Activated B cell treated with CpG ODN at 0.5 μM for 24 hours (primary cell): ENCODE measurements around the gene FBXO21. TPM values are rescaled to one million over a fixed set of nuclear protein-coding genes. Genes with fewer than 3 reads are reported as not detected.

ENCODE experiments used
- ATAC-seq: fragments of 200-7000 bp; cut with Tn5 transposase; one replicate; pipeline ENCODE4 v1.10.0; 2021; ENCODE audit warnings: low read depth, mild to moderate bottlenecking, moderate library complexity
- CTCF ChIA-PET: fragments of 350-600 bp; sonication (Branson Sonifier 250); formaldehyde crosslinking; loops from one replicate; lab custom pipeline; 2021; ENCODE audit warnings: antibody characterized with exemption; lab: Charles Lee
- POLR2A ChIA-PET: fragments of 350-600 bp; sonication (Branson Sonifier 250); formaldehyde crosslinking; loops from one replicate; lab custom pipeline; 2021; ENCODE audit warnings: antibody characterized with exemption; lab: Charles Lee
- DNase-seq: peaks from one replicate; pipeline ENCODE4 v3.0.0; 2022
- H3K27ac Mint-ChIP-seq: one replicate; pipeline ENCODE4 v1.8.0; 2020; ENCODE audit warnings: mixed read lengths
- H3K27me3 Mint-ChIP-seq: one replicate; pipeline ENCODE4 v1.8.0; 2021; ENCODE audit warnings: mixed read lengths
- H3K36me3 Mint-ChIP-seq: one replicate; pipeline ENCODE4 v1.8.0; 2021; ENCODE audit warnings: low read depth, mixed read lengths
- H3K4me1 Mint-ChIP-seq: one replicate; pipeline ENCODE4 v1.8.0; 2021; ENCODE audit warnings: mixed read lengths
- H3K4me3 Mint-ChIP-seq: one replicate; pipeline ENCODE4 v1.8.0; 2020; ENCODE audit warnings: mild to moderate bottlenecking, mixed read lengths
- H3K9me3 Mint-ChIP-seq: one replicate; pipeline ENCODE4 v1.8.0; 2020; ENCODE audit warnings: mixed read lengths
- intact Hi-C: fragments of 100-400 bp; cut with micrococcal nuclease; formaldehyde crosslinking; loops from one replicate; pipeline ENCODE4 v1.15.1; 2024
- total RNA-seq: library from RNA; stranded (reverse); gene quantifications from 2 replicates; pipeline ENCODE4 v1.2.3, GENCODE V29; 2022
- TF ChIP-seq, protein P1 (sequence below): fragments of 200-600 bp; IDR thresholded peaks from one replicate; pipeline ENCODE4 v1.8.0; 2022; ENCODE audit warnings: antibody characterized with exemption, mild to moderate bottlenecking

Gene FBXO21
- total RNA-seq, 1 donor from 2014 or later = 41.5 TPM

GRCh38 chr12:117118838-117119591 is 71.3 kb downstream of the FBXO21 start:
- no peak overlapping the region for H3K27ac Mint-ChIP-seq
- H3K9me3 Mint-ChIP-seq = no peaks in the 10 kb centered on the region
- H3K4me1 Mint-ChIP-seq = no peaks in the 10 kb centered on the region
- no peaks in the 10 kb centered on the region for H3K36me3 Mint-ChIP-seq
- POLR2A ChIA-PET = interaction anchor here (1.0 kb wide), 1 partner anchor 93 kb away, joined by 4 read pairs; no protein-coding TSS in a partner anchor
- H3K27me3 Mint-ChIP-seq = no peaks in the 10 kb centered on the region
- intact Hi-C loops = loop anchor here (1.0 kb wide), 2 partner anchors 94 to 416 kb away; no protein-coding TSS in a partner anchor
- TF ChIP-seq, protein P1, sequence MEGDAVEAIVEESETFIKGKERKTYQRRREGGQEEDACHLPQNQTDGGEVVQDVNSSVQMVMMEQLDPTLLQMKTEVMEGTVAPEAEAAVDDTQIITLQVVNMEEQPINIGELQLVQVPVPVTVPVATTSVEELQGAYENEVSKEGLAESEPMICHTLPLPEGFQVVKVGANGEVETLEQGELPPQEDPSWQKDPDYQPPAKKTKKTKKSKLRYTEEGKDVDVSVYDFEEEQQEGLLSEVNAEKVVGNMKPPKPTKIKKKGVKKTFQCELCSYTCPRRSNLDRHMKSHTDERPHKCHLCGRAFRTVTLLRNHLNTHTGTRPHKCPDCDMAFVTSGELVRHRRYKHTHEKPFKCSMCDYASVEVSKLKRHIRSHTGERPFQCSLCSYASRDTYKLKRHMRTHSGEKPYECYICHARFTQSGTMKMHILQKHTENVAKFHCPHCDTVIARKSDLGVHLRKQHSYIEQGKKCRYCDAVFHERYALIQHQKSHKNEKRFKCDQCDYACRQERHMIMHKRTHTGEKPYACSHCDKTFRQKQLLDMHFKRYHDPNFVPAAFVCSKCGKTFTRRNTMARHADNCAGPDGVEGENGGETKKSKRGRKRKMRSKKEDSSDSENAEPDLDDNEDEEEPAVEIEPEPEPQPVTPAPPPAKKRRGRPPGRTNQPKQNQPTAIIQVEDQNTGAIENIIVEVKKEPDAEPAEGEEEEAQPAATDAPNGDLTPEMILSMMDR = no peak
- CTCF ChIA-PET = interaction anchor here (1.2 to 3.0 kb wide), 5 partner anchors 20 to 415 kb away, joined by 5 to 32 read pairs (median 7); partner anchors contain the start of gene TESC
- ATAC-seq (no peak), DNase-seq (no peak)
- H3K4me3 Mint-ChIP-seq = no peak overlapping the region

DNA sequence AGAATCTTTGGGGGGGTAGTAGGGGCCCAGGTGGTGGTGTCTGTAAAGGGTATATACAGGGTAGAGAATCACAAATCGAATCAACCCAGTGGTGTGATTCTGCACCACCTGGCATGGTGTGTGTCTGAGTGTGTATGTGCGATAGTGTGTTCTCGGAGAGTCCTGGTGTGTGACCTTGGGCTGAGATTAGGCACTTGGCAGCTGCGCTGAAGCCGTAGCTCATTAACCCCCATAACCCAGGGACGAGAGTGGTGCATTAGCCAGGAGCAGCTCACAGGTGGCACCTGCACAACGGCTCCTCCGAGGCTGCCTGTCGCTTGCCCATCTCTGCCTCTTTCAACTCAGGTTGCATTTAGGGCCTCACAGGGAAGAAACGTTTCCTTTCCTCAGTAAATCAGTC is 75.5 kb downstream of the FBXO21 start:
- no peaks in the 10 kb centered on the region for H3K9me3 Mint-ChIP-seq
- no peak overlapping the region for H3K27ac Mint-ChIP-seq
- POLR2A ChIA-PET = no interaction called here
- CTCF ChIA-PET = no interaction called here
- peaks cover 2% of the 10 kb centered on the region for H3K27me3 Mint-ChIP-seq
- TF ChIP-seq, protein P1 = no peak
- intact Hi-C loops = no loop called here
- H3K4me1 Mint-ChIP-seq = peaks cover 3% of the 10 kb centered on the region
- ATAC-seq (no peak), DNase-seq (no peak)
- H3K36me3 Mint-ChIP-seq = no peaks in the 10 kb centered on the region
- no peak overlapping the region for H3K4me3 Mint-ChIP-seq

DNA sequence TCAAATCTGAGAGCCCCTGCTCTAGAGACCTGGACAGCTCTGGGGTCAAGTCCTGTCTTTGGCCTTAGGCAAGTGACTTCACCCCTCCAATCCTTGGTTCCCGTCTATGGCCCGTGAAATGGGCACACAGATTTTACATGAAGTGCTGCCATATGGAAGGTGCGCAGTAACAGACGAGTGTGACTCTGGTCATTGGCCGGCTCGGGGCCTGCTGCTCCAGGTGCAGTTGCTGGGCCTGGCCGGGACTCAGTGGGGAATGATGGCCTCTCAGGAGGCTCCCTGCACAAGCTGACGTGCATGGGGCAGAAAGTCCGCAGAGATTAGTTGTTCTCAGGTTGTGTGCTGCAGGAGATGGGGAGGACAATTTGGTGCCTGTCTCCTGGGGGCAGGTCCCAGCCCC is 77.0 kb downstream of the FBXO21 start:
- Mint-ChIP-seq H3K36me3 (no peaks in the 10 kb centered on the region), H3K9me3 (no peaks in the 10 kb centered on the region), H3K27me3 (peaks cover 2% of the 10 kb centered on the region), H3K27ac (no peak overlapping the region), H3K4me1 (peaks cover 3% of the 10 kb centered on the region), H3K4me3 (no peak overlapping the region)
- no peak for DNase-seq
- ChIA-PET POLR2A (interaction anchor here (0.6 kb wide), 1 partner anchor 1175 kb away, joined by 3 read pairs; no protein-coding TSS in a partner anchor), CTCF (interaction anchor here (1.1 kb wide), 1 partner anchor 9 kb away, joined by 3 read pairs; no protein-coding TSS in a partner anchor)
- TF ChIP-seq, protein P1 = no peak
- ATAC-seq = no peak
- intact Hi-C loops = no loop called here

GRCh38 chr12:117111821-117112595 is 78.3 kb downstream of the FBXO21 start:
- Mint-ChIP-seq H3K4me1 (peaks cover 3% of the 10 kb centered on the region), H3K27ac (no peak overlapping the region), H3K4me3 (no peak overlapping the region), H3K9me3 (no peaks in the 10 kb centered on the region), H3K36me3 (no peaks in the 10 kb centered on the region), H3K27me3 (peaks cover 2% of the 10 kb centered on the region)
- CTCF ChIA-PET = interaction anchor here (1.1 kb wide), 1 partner anchor 10 kb away, joined by 3 read pairs; no protein-coding TSS in a partner anchor
- intact Hi-C loops = no loop called here
- ATAC-seq = no peak
- DNase-seq = no peak
- TF ChIP-seq, protein P1 = no peak
- POLR2A ChIA-PET = no interaction called here

DNA sequence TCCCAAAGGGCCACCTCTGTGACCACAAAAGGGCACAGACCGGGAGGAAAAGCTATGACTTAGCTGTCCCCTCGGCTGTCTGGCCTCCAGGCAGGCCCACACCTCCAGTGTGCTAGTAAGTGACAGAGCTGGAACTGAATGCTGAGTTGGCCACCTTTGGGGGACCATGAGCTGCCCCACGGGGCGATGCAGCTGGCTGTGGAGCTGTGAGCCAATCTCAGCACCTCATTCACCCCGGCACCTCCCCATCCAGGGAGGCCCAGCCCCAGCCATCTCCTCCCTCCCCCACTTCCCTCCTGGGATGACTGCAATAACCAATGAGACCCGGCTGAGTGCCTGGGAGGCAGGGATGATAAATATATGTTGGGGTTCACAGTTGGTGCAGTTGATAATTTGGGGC is 78.9 kb downstream of the FBXO21 start:
- peaks cover 3% of the 10 kb centered on the region for H3K4me1 Mint-ChIP-seq
- CTCF ChIA-PET = no interaction called here
- TF ChIP-seq, protein P1 = no peak
- no peaks in the 10 kb centered on the region for H3K9me3 Mint-ChIP-seq
- POLR2A ChIA-PET = no interaction called here
- H3K27ac Mint-ChIP-seq = no peak overlapping the region
- no peak for ATAC-seq
- no peaks in the 10 kb centered on the region for H3K36me3 Mint-ChIP-seq
- intact Hi-C loops = no loop called here
- no peak for DNase-seq
- H3K27me3 Mint-ChIP-seq = peaks cover 2% of the 10 kb centered on the region
- no peak overlapping the region for H3K4me3 Mint-ChIP-seq
